K562 (cell line): ENCODE measurements around the gene CISTR. TPM values are rescaled to one million over a fixed set of nuclear protein-coding genes. Genes with fewer than 3 reads are reported as not detected.

Experiments
- ATAC-seq: fragments of 200-7000 bp; cut with Tn5 transposase; 3 replicates; pipeline ENCODE4 v1.9.1; 2020; ENCODE audit warnings: moderate library complexity
- BruUV-seq: library from RNA; stranded (reverse); fragments of 400-500 nt; replicated peaks from 2 replicates; lab custom pipeline; 2021; lab: Mats Ljungman, UMichigan
- CTCF ChIA-PET: fragments of 300-600 bp; formaldehyde crosslinking; extraction: SDS; loops from one replicate; lab custom pipeline; 2021; ENCODE audit warnings: low intra/inter-chr PET ratio; lab: Yijun Ruan, JAX
- POLR2A ChIA-PET: fragments of 300-600, 350-650 bp; sonication (Branson Sonifier 250); formaldehyde crosslinking; extraction: SDS; loops from one replicate; lab custom pipeline; 2021; ENCODE audit warnings: antibody characterized with exemption, inconsistent platforms; lab: Yijun Ruan, JAX
- DNase-seq, 4 experiments: peaks; one replicate each; pipeline versions ENCODE4 v3.0.0 to v3.0.0-alpha.2; 2011 to 2018; ENCODE audit warnings: low spot score in 3 of 4, mixed read lengths in 3 of 4; ENCODE audit errors: extremely low read depth in 1 of 4
- FAIRE-seq: peaks from 2 replicates; lab custom pipeline; 2011; peaks lifted over from hg19 to GRCh38; lab: Jason Lieb, UNC
- H2AFZ ChIP-seq: 2 replicates; pipeline ENCODE4 v1.6.0; 2011; ENCODE audit warnings: low read depth, low read length, control low read depth, inconsistent platforms
- H3K27ac ChIP-seq: fragments of 200-600 bp; 3 replicates; pipeline ENCODE4 v1.8.0; 2011; ENCODE audit warnings: low read depth, mild to moderate bottlenecking, control low read depth, inconsistent platforms, low read length, moderate library complexity, mixed read lengths; ENCODE audit errors: extremely low read depth
- H3K27me3 ChIP-seq, 2 experiments: fragments of 300-600 bp in 1 of 2; 2 replicates in 1 of 2; 3 replicates in 1 of 2; pipeline versions ENCODE4 v1.6.0 to v1.8.0; 2011; ENCODE audit warnings: inconsistent platforms in 2 of 2, low read length in 2 of 2, mild to moderate bottlenecking in 1 of 2, mixed read lengths in 1 of 2, moderate library complexity in 1 of 2; ENCODE audit not compliant: control insufficient read depth in 2 of 2, insufficient read depth in 2 of 2
- H3K36me3 ChIP-seq: fragments of 300-600 bp; 3 replicates; pipeline ENCODE4 v1.8.0; 2011; ENCODE audit warnings: mild to moderate bottlenecking, low read length, inconsistent platforms; ENCODE audit not compliant: control insufficient read depth, insufficient read depth
- H3K4me1 ChIP-seq, 2 experiments: fragments of 200-600 bp in 1 of 2; replicated peaks in 1 of 2; 2 replicates in 1 of 2; 3 replicates in 1 of 2; pipeline versions ENCODE4 v1.5.1 to v1.8.0; 2011; ENCODE audit warnings: inconsistent platforms in 2 of 2, low read length in 2 of 2, mild to moderate bottlenecking in 1 of 2, mixed read lengths in 1 of 2, moderate library complexity in 1 of 2; ENCODE audit not compliant: control insufficient read depth in 2 of 2, insufficient read depth in 2 of 2
- H3K4me2 ChIP-seq: 2 replicates; pipeline ENCODE4 v1.6.1; 2011; ENCODE audit warnings: low read length, control low read depth, inconsistent platforms, mixed read lengths; ENCODE audit not compliant: insufficient read depth
- H3K4me3 ChIP-seq: fragments of 200-600 bp; sonication (generic), shearing (Covaris generic); 2 replicates; pipeline ENCODE4 v1.5.1; 2016; ENCODE audit warnings: control low read depth, inconsistent platforms
- H3K79me2 ChIP-seq: fragments of 200-600 bp; 3 replicates; pipeline ENCODE4 v1.8.0; 2011; ENCODE audit warnings: low read length, inconsistent platforms; ENCODE audit not compliant: control insufficient read depth, insufficient read depth
- H3K9ac ChIP-seq, 2 experiments: 2 replicates each; pipeline versions ENCODE4 v1.6.0 to v1.6.1; 2011; ENCODE audit warnings: low read depth in 2 of 2, low read length in 2 of 2, control low read depth in 1 of 2, inconsistent platforms in 1 of 2, mild to moderate bottlenecking in 1 of 2, mixed read lengths in 1 of 2; ENCODE audit not compliant: insufficient read depth in 1 of 2
- H3K9me1 ChIP-seq: one replicate; pipeline ENCODE4 v1.6.0; 2011; ENCODE audit warnings: inconsistent platforms, mild to moderate bottlenecking, low read length, moderate library complexity; ENCODE audit not compliant: control insufficient read depth, insufficient read depth
- H3K9me3 ChIP-seq: replicated peaks from 2 replicates; pipeline ENCODE4 v1.5.1; 2011; ENCODE audit warnings: low read depth, low read length, inconsistent platforms; ENCODE audit not compliant: control insufficient read depth, insufficient read depth
- H4K20me1 ChIP-seq: replicated peaks from 2 replicates; pipeline ENCODE4 v1.6.1; 2011; ENCODE audit warnings: low read length, inconsistent platforms, mixed read lengths; ENCODE audit not compliant: control insufficient read depth, insufficient read depth
- PKNOX1 ChIP-seq: fragments of 450-650 bp; IDR thresholded peaks from 2 replicates; pipeline ENCODE4 v1.6.1; 2016
- WGBS: fragments of 100-300 bp; shearing (Covaris generic); methylation state at CpG from one replicate; pipeline ENCODE4 v1.1.6; 2016; ENCODE audit warnings: low coverage, mixed read lengths; ENCODE audit not compliant: insufficient coverage; ENCODE audit errors: missing lambda C conversion rate; 5-methylcytosine and 5-hydroxymethylcytosine counted together
- in situ Hi-C: fragments of 300-500 bp; cut with MboI; formaldehyde crosslinking; loops from 4 replicates; pipeline ENCODE4 v1.15.0; 2018; ENCODE audit warnings: inconsistent platforms, mixed read lengths
- intact Hi-C: fragments of 100-400 bp; cut with micrococcal nuclease; formaldehyde crosslinking; loops from 2 replicates; pipeline ENCODE4 v1.14.2; 2022
- polyA plus RNA-seq, 8 experiments: library from polyadenylated mRNA; depleted of rRNA in 4 of 8; stranded (reverse) in 5 of 8; unstranded in 3 of 8; fragments of >200 nt; fragmentation: Nextera tagmentation in 2 of 8; fragmentation: Illumina TruSeq in 1 of 8; extraction: Ambion mirVana in 2 of 8; extraction: Trizol in 1 of 8; gene quantifications; 2 replicates each; pipeline versions ENCODE4 v1.2.1 to v1.2.3, GENCODE V29; 2011 to 2014; ENCODE audit warnings: inconsistent platforms in 1 of 8, missing spikeins in 1 of 8
- total RNA-seq, 7 experiments: library from RNA; depleted of rRNA in 6 of 7; stranded (reverse); fragments of >200 nt in 6 of 7; fragmentation: Illumina TruSeq in 2 of 7; extraction: Trizol in 2 of 7; gene quantifications; 2 replicates each; pipeline versions ENCODE4 v1.2.1 to v1.2.3, GENCODE V29; 2011 to 2021; ENCODE audit warnings: low replicate concordance in 1 of 7
- TF ChIP-seq, protein P1 (sequence below), 2 experiments: fragments of 200-800 bp in 1 of 2; sonication (Bioruptor generic) in 1 of 2; sonication (generic) in 1 of 2; formaldehyde crosslinking in 1 of 2; IDR thresholded peaks in 1 of 2; conservative IDR thresholded peaks in 1 of 2; 2 replicates each; pipeline versions ENCODE4 v1.5.0 to v1.6.1; 2016 to 2020; ENCODE audit warnings: missing compliant biosample characterization in 1 of 2, missing genetic modification characterization in 1 of 2, missing genetic modification reagents in 1 of 2

Gene CISTR
- total and polyA plus RNA-seq, 9 of the 15 experiments (the other 6 are each of a cell fraction or from before 2014, with no cell fraction given): not detected

- H3K9ac ChIP-seq: no peak overlapping the region
- in situ Hi-C loops (no loop called here), intact Hi-C loops (no loop called here)
- BruUV-seq: no TSS peak
- TF ChIP-seq PKNOX1: peak; percentile 39
- TF ChIP-seq, protein P1, sequence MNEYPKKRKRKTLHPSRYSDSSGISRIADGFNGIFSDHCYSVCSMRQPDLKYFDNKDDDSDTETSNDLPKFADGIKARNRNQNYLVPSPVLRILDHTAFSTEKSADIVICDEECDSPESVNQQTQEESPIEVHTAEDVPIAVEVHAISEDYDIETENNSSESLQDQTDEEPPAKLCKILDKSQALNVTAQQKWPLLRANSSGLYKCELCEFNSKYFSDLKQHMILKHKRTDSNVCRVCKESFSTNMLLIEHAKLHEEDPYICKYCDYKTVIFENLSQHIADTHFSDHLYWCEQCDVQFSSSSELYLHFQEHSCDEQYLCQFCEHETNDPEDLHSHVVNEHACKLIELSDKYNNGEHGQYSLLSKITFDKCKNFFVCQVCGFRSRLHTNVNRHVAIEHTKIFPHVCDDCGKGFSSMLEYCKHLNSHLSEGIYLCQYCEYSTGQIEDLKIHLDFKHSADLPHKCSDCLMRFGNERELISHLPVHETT (CRISPR knock-in tag; conservative IDR thresholded peaks at IDR 0.05 in 1 of 2, IDR thresholded peaks at IDR 0.05 in 1 of 2): no peak
- FAIRE-seq: no peak
- no peak for ATAC-seq
- H3K4me3 ChIP-seq: no peak overlapping the region
- WGBS: 3% methylated on average over 18 of the region's 22 CpGs
- no peak overlapping the region for H3K27ac ChIP-seq
- H3K4me1 ChIP-seq: peaks cover 0 to 16% of the 10 kb centered on the region in 2 experiments; a peak in 4 of 5 replicates
- no peak for DNase-seq
- peaks cover 3% of the 10 kb centered on the region; the same call in 1 of the 2 replicates for H4K20me1 ChIP-seq
- ChIA-PET POLR2A (interaction anchor here (1.1 kb wide), 1 partner anchor 9 kb away, joined by 3 read pairs; no protein-coding TSS in a partner anchor), CTCF (interaction anchor here (0.5 to 10.6 kb wide), 3 partner anchors 44 to 53 kb away, joined by 3 to 252 read pairs (median 4); no protein-coding TSS in a partner anchor)
- H2AFZ ChIP-seq: no peak overlapping the region
- no peaks in the 10 kb centered on the region for H3K36me3 ChIP-seq
- peaks cover 51 to 89% of the 10 kb centered on the region in 2 experiments for H3K27me3 ChIP-seq
- H3K79me2 ChIP-seq: no peaks in the 10 kb centered on the region
- H3K9me3 ChIP-seq: no peaks in the 10 kb centered on the region
- no peaks in the 10 kb centered on the region for H3K9me1 ChIP-seq
- no peak overlapping the region for H3K4me2 ChIP-seq
Measured at GRCh38 chr12:53748072-53748840, 3.5 kb downstream of the CISTR start.
